GM10248 (cell line): ENCODE data around the gene KNCN.

ENCODE experiments used
- CTCF ChIA-PET: fragments of 300-600 bp; sonication (Branson Sonifier 250); formaldehyde crosslinking; extraction: SDS; loops from one replicate; lab custom pipeline; 2021; ENCODE audit warnings: antibody characterized with exemption; lab: Yijun Ruan, JAX
- POLR2A ChIA-PET: fragments of 350-650 bp; sonication (Branson Sonifier 250); formaldehyde crosslinking; extraction: SDS; loops from one replicate; lab custom pipeline; 2020; ENCODE audit warnings: antibody characterized with exemption; lab: Yijun Ruan, JAX
- DNase-seq: peaks from one replicate; pipeline ENCODE4 v3.0.0; 2012; ENCODE audit errors: extremely low spot score
- TF ChIP-seq, protein P1 (sequence below): IDR thresholded peaks from 2 replicates; pipeline ENCODE4 v1.5.1; 2012; ENCODE audit warnings: mild to moderate bottlenecking, low read depth; ENCODE audit errors: extremely low read depth, missing control alignments, control extremely low read depth

KNCN gene

DNA sequence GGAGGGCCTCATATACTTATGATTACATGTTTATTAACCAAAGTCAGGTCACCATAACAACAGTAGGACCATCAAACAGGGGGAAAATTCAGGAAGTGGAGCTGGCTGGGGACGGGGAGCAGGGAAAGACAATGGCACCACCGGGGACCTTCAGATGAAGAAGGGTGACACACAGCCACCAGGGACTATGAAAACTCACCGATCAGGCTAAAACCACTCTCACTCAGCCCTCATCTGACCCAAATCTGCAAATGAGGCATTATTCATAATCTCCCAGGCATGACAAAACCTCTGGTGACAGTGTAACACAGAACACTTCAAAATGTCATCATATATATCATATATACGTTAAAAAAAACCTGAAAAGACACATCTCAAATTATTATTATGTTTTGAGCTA is 41.4 kb upstream of the KNCN start:
- DNase-seq = no peak
- CTCF ChIA-PET = interaction anchor here (1.0 to 2.1 kb wide), 2 partner anchors 58 to 151 kb away, joined by 3 to 4 read pairs; a partner anchor contains a TSS
- TF ChIP-seq, protein P1, sequence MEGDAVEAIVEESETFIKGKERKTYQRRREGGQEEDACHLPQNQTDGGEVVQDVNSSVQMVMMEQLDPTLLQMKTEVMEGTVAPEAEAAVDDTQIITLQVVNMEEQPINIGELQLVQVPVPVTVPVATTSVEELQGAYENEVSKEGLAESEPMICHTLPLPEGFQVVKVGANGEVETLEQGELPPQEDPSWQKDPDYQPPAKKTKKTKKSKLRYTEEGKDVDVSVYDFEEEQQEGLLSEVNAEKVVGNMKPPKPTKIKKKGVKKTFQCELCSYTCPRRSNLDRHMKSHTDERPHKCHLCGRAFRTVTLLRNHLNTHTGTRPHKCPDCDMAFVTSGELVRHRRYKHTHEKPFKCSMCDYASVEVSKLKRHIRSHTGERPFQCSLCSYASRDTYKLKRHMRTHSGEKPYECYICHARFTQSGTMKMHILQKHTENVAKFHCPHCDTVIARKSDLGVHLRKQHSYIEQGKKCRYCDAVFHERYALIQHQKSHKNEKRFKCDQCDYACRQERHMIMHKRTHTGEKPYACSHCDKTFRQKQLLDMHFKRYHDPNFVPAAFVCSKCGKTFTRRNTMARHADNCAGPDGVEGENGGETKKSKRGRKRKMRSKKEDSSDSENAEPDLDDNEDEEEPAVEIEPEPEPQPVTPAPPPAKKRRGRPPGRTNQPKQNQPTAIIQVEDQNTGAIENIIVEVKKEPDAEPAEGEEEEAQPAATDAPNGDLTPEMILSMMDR = no peak

DNA sequence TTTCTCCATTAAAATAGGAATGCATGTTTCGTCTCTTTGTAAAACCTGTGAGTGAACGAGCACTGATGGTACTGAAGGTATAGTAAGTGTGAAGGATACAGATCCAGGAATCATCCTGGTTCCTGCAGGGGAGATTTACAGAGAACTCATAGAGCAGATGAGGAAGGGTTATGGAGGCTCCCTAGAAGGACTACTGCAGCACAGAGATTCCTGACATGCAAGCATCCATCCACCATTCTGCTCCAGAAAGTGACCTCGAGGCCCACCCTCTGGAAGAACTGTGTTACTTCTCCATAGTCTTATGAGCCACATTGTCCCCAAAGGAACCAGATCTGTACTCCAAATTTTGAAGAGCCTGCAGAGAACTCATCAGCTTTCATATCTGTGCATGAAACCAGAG is 38.1 kb upstream of the KNCN start:
- CTCF ChIA-PET = interaction anchor here (2.8 kb wide), 1 partner anchor 9 kb away, joined by 7 read pairs; no protein-coding TSS in a partner anchor
- DNase-seq = no peak
- TF ChIP-seq, protein P1 = no peak
- POLR2A ChIA-PET = no interaction called here

More for the DNA sequence above, 41.4 kb upstream of the KNCN start:
- POLR2A ChIA-PET = no interaction called here

DNA sequence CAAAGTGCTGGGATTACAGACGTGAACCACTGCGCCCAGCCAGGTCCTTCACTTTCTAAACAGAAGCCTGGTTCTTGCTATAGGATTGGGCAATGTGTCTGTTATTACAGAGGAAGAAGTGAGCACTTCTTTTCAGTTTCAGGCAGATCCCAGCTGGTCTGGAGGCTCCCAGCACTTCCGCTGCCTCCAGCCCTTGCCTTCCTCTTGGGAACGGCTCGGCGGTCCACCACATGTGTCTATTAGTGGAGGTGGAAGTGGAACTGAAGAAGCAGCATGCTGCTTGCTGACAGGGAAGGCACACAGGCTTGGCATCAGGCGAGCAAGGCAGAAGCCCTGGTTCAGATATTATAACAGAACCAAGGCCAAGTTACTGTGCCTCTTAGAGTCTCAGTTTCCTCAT is 35.6 kb upstream of the KNCN start:
- DNase-seq = no peak
- ChIA-PET POLR2A (no interaction called here), CTCF (no interaction called here)
- TF ChIP-seq, protein P1 = no peak

DNA sequence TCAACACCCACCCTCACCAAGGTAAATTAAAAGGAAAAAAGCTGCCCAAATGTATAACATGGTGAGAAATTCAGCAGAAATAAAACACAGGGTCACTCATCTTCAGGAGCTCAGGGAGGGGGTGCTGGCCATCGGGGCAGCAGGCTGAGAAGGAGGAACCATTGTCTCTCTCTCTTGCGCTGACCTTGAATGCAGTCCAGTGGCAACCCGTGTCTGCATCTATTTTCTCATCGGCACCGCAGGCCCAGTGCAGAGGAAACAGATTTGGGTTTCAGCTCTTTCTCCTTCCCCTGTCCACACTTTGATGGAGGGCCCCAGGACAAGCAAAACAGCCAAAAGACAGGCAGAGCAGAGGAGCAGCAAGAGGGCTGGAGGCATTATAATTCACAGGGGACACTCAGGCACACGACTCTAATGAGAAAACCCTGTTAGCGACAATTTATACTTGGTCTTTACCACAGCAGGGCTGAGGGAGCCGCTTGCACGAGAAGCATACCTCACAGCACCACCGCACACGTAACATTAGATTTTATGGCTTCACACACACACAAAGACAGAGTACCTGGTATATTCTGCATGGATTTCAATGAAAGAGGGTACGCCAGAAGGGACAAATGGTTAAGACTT is 34.0 kb upstream of the KNCN start:
- CTCF ChIA-PET = interaction anchor here (1.0 to 1.4 kb wide), 3 partner anchors 15 to 19 kb away, joined by 3 to 4 read pairs (median 3); no protein-coding TSS in a partner anchor
- DNase-seq = no peak
- TF ChIP-seq, protein P1 = no peak
- POLR2A ChIA-PET = no interaction called here

DNA sequence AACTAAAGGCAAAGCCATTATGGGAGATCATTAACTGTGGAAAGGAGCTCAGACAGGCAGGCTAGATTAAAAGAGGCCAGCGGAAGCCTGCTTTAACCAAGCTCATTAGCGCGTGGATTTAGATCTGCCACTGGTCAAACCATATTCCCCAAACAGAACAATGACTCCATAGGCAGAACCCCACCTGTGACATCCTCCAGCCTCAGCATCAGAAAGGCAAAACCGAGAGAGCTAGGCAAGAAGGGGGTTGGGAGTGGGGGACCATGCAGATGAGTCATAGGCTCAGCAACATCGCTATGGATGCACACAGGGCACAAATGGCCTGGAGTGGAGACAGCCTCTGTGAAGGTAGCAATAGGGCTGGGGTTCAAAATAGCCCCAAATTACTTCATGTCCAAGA is 32.0 kb upstream of the KNCN start:
- TF ChIP-seq, protein P1 = no peak
- POLR2A ChIA-PET = no interaction called here
- CTCF ChIA-PET = interaction anchor here (1.3 to 1.6 kb wide), 3 partner anchors 10 to 143 kb away, joined by 3 to 4 read pairs (median 4); no protein-coding TSS in a partner anchor
- no peak for DNase-seq

DNA sequence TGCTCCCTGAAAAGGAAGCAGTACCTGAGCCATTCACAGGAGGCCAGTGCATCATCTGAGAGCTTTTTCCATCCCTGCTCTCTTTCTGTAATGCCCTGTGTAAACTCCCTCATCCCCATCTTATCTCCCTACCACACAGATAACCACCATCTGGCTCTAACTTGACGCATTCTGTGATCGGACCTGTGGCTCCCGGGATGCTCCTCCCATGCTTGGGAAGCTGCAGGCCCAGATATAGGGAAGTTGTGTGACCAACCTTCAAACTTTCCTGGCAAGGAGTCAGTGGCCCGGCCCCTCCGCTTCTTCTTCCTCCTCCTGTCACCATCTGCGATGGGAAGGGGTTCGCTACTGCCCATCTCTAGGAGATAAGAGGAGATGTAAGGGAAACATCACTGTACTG is 31.5 kb upstream of the KNCN start:
- TF ChIP-seq, protein P1 = no peak
- POLR2A ChIA-PET = no interaction called here
- no peak for DNase-seq
- CTCF ChIA-PET = interaction anchor here (1.3 to 1.6 kb wide), 3 partner anchors 11 to 143 kb away, joined by 3 to 4 read pairs (median 4); no protein-coding TSS in a partner anchor
